Measurements from ENCODE around the gene DHRS7.

- TF ChIP-seq CTCF (IDR thresholded peaks at IDR 0.05) (no peak), POLR2A (IDR thresholded peaks at IDR 0.05) (no peak)
These were observed 57.7 kb downstream of the DHRS7 start for GRCh38 chr14:60107477-60107876.

Data from breast epithelium (tissue), 3 donors.